Measurements from ENCODE around the gene ISCU.
"Not testable (repeated sequence)": the region's sequence is repeated elsewhere in the genome, so short reads cannot be mapped to it uniquely, and the experiment has no call there.

The ISCU gene

GRCh38 chr12:108618079-108618952, 55.9 kb downstream of the ISCU start:
- DNase-seq (ENCODE audit: low read depth in 2 of 2) = peak; percentile 45 to 60

- not testable (repeated sequence) for DNase-seq (ENCODE audit: low read depth in 2 of 2)
Measured at GRCh38 chr12:108618953-108619274, 56.5 kb downstream of the ISCU start.
